Activated CD4-positive, alpha-beta memory T cell treated with anti-CD3 and anti-CD28 coated beads, Interleukin-2, amount 10 ng/mL, durations not matched to agents 7 days and 5 days (primary cell): ENCODE results near the gene NUCB2. TPM values are rescaled to one million over a fixed set of nuclear protein-coding genes. Genes with fewer than 3 reads are reported as not detected.

Experiments used
- CTCF ChIA-PET: fragments of 350-600 bp; sonication (Branson Sonifier 250); formaldehyde crosslinking; loops from one replicate; lab custom pipeline; 2021; ENCODE audit warnings: antibody characterized with exemption, inconsistent platforms; lab: Charles Lee
- POLR2A ChIA-PET: fragments of 350-600 bp; sonication (Branson Sonifier 250); formaldehyde crosslinking; loops from one replicate; lab custom pipeline; 2021; ENCODE audit warnings: antibody characterized with exemption; lab: Charles Lee
- DNase-seq: peaks from one replicate; pipeline ENCODE4 v3.0.0-alpha.2; 2020
- H3K27ac Mint-ChIP-seq: one replicate; pipeline ENCODE4 v1.8.0; 2021; ENCODE audit warnings: mild to moderate bottlenecking, mixed read lengths
- H3K27me3 Mint-ChIP-seq: one replicate; pipeline ENCODE4 v1.8.0; 2021; ENCODE audit warnings: mixed read lengths
- H3K36me3 Mint-ChIP-seq: one replicate; pipeline ENCODE4 v1.8.0; 2021; ENCODE audit warnings: low read depth, mixed read lengths
- H3K4me1 Mint-ChIP-seq: one replicate; pipeline ENCODE4 v1.8.0; 2021; ENCODE audit warnings: mixed read lengths
- H3K4me3 Mint-ChIP-seq: one replicate; pipeline ENCODE4 v1.8.0; 2021; ENCODE audit warnings: mild to moderate bottlenecking, mixed read lengths
- H3K9me3 Mint-ChIP-seq: one replicate; pipeline ENCODE4 v1.8.0; 2021; ENCODE audit warnings: mixed read lengths
- total RNA-seq, 2 experiments: library from RNA; stranded (reverse); gene quantifications; one replicate each; pipeline ENCODE4 v1.2.3, GENCODE V29; 2021

Gene NUCB2
- total RNA-seq, 2 experiments from 2014 or later, result 82.0 to 91.8 TPM

GRCh38 chr11:17351510-17352176 is 75.1 kb downstream of the NUCB2 start, which contains the start of gene NCR3LG1:
Gene NCR3LG1, plus strand, starts transcription at chr11:17351800. Its CDS starts 170 bp downstream, at chr11:17351970.
- ChIA-PET POLR2A (no interaction called here), CTCF (interaction anchor here (0.6 to 0.7 kb wide), 2 partner anchors 173 to 251 kb away, joined by 3 to 4 read pairs; no protein-coding TSS in a partner anchor)
- Mint-ChIP-seq H3K36me3 (no peaks in the 10 kb centered on the region), H3K4me1 (peaks cover 35% of the 10 kb centered on the region), H3K27me3 (peaks cover 48% of the 10 kb centered on the region), H3K27ac (peak within 1 kb of the TSS; percentile 7), H3K4me3 (peak within 1 kb of the TSS; percentile 73), H3K9me3 (no peaks in the 10 kb centered on the region)
- peak; percentile 40 for DNase-seq

DNA sequence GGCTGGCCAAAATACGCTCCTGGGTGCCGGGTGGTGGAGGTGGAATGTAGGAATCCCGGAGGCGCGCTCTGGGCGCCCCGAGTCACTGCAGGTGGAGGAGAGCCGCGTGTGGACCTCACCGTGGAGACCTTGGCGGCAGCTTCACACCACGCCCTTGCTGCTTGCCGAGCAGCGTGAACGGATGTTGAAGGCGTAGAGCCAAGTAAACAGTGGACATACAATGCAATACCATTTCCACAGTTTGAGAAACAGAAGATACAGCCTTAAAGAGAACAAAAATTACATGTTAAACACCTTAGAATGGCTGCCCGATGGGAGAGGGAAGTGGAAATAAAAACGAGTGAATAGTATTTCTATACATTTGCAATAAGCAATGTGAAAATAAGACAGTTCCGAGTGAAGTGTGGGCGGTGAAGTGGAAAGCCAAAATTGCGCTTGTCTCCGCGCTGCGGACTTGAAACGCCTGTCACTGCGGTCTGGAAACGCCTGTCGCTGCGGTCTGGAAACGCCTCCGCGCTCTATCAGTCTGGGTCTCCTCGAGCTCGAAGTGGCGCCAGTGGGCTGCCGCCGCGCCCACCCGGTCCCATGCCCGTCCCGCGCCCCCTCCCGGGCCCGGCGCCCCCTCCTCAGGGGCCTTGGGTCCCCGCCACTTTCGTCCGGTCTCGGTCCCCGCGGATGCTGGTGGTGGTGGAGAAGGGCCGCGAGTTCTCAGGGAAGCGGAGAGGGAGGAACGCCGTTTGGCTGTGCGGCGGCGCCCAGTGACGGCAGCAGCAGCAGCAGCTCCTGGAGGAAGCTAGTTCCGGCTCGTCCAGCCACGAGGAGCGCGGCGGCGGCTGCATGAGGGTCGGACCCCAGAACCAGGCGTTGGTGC is 76.6 kb downstream of the NUCB2 start:
- H3K9me3 Mint-ChIP-seq, result no peaks in the 10 kb centered on the region
- ChIA-PET CTCF (interaction anchor here (0.5 to 2.4 kb wide), 10 partner anchors 20 to 175 kb away, joined by 3 to 13 read pairs (median 4); partner anchors contain the start of genes KCNJ11 and NUCB2), POLR2A (interaction anchor here (0.9 to 1.6 kb wide), 5 partner anchors 31 to 237 kb away, joined by 3 to 6 read pairs (median 3); partner anchors contain the start of genes NUCB2 and PIK3C2A)
- peaks cover 35% of the 10 kb centered on the region for H3K4me1 Mint-ChIP-seq
- peak overlapping the region; percentile 9 for H3K27ac Mint-ChIP-seq
- peak; percentile 44 for DNase-seq
- H3K36me3 Mint-ChIP-seq, result no peaks in the 10 kb centered on the region
- peaks cover 48% of the 10 kb centered on the region for H3K27me3 Mint-ChIP-seq
- peak overlapping the region; percentile 73 for H3K4me3 Mint-ChIP-seq

GRCh38 chr11:17353821-17354600 is 77.5 kb downstream of the NUCB2 start:
- Mint-ChIP-seq H3K27me3 (peaks cover 44% of the 10 kb centered on the region), H3K27ac (no peak overlapping the region), H3K9me3 (no peaks in the 10 kb centered on the region), H3K36me3 (no peaks in the 10 kb centered on the region), H3K4me3 (peak overlapping the region; percentile 73), H3K4me1 (peaks cover 35% of the 10 kb centered on the region)
- ChIA-PET CTCF (interaction anchor here (0.5 to 2.4 kb wide), 16 partner anchors 9 to 174 kb away, joined by 3 to 13 read pairs (median 4); partner anchors contain the start of genes KCNJ11 and NUCB2), POLR2A (interaction anchor here (0.6 to 1.6 kb wide), 7 partner anchors 16 to 238 kb away, joined by 3 to 6 read pairs (median 3); partner anchors contain the start of genes NUCB2 and PIK3C2A)
- DNase-seq, result no peak

- ChIA-PET POLR2A (interaction anchor here (0.6 to 1.6 kb wide), 4 partner anchors 17 to 239 kb away, joined by 3 to 6 read pairs (median 4); partner anchors contain the start of gene NUCB2), CTCF (interaction anchor here (0.7 to 2.4 kb wide), 11 partner anchors 10 to 174 kb away, joined by 3 to 13 read pairs (median 4); partner anchors contain the start of genes KCNJ11 and NUCB2)
- no peak overlapping the region for H3K4me3 Mint-ChIP-seq
- H3K27me3 Mint-ChIP-seq, result peaks cover 39% of the 10 kb centered on the region
- no peak overlapping the region for H3K27ac Mint-ChIP-seq
- DNase-seq, result peak; percentile 64
- H3K9me3 Mint-ChIP-seq, result no peaks in the 10 kb centered on the region
- H3K4me1 Mint-ChIP-seq, result peaks cover 35% of the 10 kb centered on the region
- H3K36me3 Mint-ChIP-seq, result no peaks in the 10 kb centered on the region
Observed at GRCh38 chr11:17354601-17354991, 78.1 kb downstream of the NUCB2 start.

- Mint-ChIP-seq H3K4me1 (peaks cover 11% of the 10 kb centered on the region), H3K4me3 (no peak overlapping the region), H3K9me3 (peaks cover 27% of the 10 kb centered on the region), H3K27me3 (no peaks in the 10 kb centered on the region), H3K36me3 (peaks cover 10% of the 10 kb centered on the region), H3K27ac (no peak overlapping the region)
- no peak for DNase-seq
- POLR2A ChIA-PET, result no interaction called here
- CTCF ChIA-PET, result interaction anchor here (1.2 to 2.9 kb wide), 3 partner anchors 8 to 20 kb away, joined by 3 to 8 read pairs (median 5); no protein-coding TSS in a partner anchor
Observed at GRCh38 chr11:17366495-17366894, 90.0 kb downstream of the NUCB2 start.

DNA sequence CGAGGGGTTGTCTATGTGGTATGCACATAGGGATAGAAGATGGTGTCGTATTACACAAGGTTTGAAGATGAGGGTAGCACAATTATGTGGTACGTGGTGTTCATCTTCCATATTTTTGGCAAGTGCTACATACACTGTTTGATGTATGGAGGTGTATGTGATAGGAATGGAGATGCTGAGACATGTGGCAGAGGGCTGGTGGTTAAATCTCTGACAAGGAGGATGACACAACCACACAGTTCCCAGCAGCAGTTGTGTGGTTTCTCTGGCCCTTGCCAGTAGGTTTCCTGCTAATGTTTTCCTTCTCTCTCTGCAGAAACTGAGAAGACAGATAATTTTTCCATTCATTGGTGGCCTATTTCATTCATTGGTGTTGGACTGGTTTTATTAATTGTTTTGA is 92.0 kb downstream of the NUCB2 start:
- Mint-ChIP-seq H3K4me1 (peaks cover 11% of the 10 kb centered on the region), H3K9me3 (peaks cover 43% of the 10 kb centered on the region), H3K27me3 (no peaks in the 10 kb centered on the region), H3K4me3 (no peak overlapping the region), H3K36me3 (peaks cover 16% of the 10 kb centered on the region), H3K27ac (no peak overlapping the region)
- no peak for DNase-seq
- ChIA-PET POLR2A (no interaction called here), CTCF (no interaction called here)

- H3K9me3 Mint-ChIP-seq, result peaks cover 43% of the 10 kb centered on the region
- peaks cover 16% of the 10 kb centered on the region for H3K36me3 Mint-ChIP-seq
- no peak overlapping the region for H3K4me3 Mint-ChIP-seq
- POLR2A ChIA-PET, result no interaction called here
- CTCF ChIA-PET, result no interaction called here
- H3K27ac Mint-ChIP-seq, result no peak overlapping the region
- DNase-seq, result no peak
- H3K27me3 Mint-ChIP-seq, result no peaks in the 10 kb centered on the region
- peaks cover 11% of the 10 kb centered on the region for H3K4me1 Mint-ChIP-seq
Observed at GRCh38 chr11:17369094-17369493, 92.6 kb downstream of the NUCB2 start.

- Mint-ChIP-seq H3K27ac (no peak overlapping the region), H3K4me3 (no peak overlapping the region), H3K27me3 (no peaks in the 10 kb centered on the region), H3K4me1 (peaks cover 11% of the 10 kb centered on the region), H3K9me3 (peaks cover 43% of the 10 kb centered on the region), H3K36me3 (peaks cover 16% of the 10 kb centered on the region)
- ChIA-PET POLR2A (no interaction called here), CTCF (no interaction called here)
- no peak for DNase-seq
Observed at GRCh38 chr11:17369684-17370243, 93.2 kb downstream of the NUCB2 start.

GRCh38 chr11:17371614-17372013 is 95.1 kb downstream of the NUCB2 start:
- no peak overlapping the region for H3K4me3 Mint-ChIP-seq
- CTCF ChIA-PET, result no interaction called here
- DNase-seq, result no peak
- peaks cover 16% of the 10 kb centered on the region for H3K36me3 Mint-ChIP-seq
- H3K9me3 Mint-ChIP-seq, result peaks cover 43% of the 10 kb centered on the region
- H3K27ac Mint-ChIP-seq, result no peak overlapping the region
- POLR2A ChIA-PET, result no interaction called here
- no peaks in the 10 kb centered on the region for H3K27me3 Mint-ChIP-seq
- H3K4me1 Mint-ChIP-seq, result peaks cover 11% of the 10 kb centered on the region

DNA sequence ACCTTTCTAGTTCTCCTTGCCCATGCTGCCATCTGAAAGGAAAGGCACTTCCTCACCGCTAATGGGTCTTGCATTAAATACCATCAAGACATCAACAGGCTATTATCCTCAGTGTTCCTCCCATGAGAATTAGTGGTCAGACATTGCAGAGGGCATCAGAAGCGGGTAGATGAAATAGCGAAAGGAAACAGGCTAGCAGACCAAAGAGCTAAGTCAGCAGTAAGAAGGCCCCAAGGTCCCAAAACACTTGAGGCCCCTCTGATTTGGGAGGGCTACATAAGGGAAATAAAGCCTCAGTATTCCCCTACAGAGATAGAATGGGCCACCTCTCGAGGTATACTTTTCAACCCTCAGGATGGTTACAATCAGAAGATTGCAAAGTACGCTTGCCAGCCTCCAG is 99.0 kb downstream of the NUCB2 start:
- no peaks in the 10 kb centered on the region for H3K27me3 Mint-ChIP-seq
- H3K4me1 Mint-ChIP-seq, result no peaks in the 10 kb centered on the region

GRCh38 chr11:17376493-17376892 is 100.0 kb downstream of the NUCB2 start:
- Mint-ChIP-seq H3K36me3 (peaks cover 7% of the 10 kb centered on the region), H3K4me3 (no peak overlapping the region), H3K9me3 (peaks cover 16% of the 10 kb centered on the region), H3K4me1 (no peaks in the 10 kb centered on the region), H3K27me3 (peaks cover 2% of the 10 kb centered on the region), H3K27ac (no peak overlapping the region)
- ChIA-PET POLR2A (no interaction called here), CTCF (no interaction called here)
- DNase-seq, result no peak

More for the DNA sequence above, 99.0 kb downstream of the NUCB2 start:
- DNase-seq, result no peak
- no peak overlapping the region for H3K4me3 Mint-ChIP-seq
- peaks cover 9% of the 10 kb centered on the region for H3K36me3 Mint-ChIP-seq
- H3K27ac Mint-ChIP-seq, result no peak overlapping the region
- ChIA-PET CTCF (no interaction called here), POLR2A (no interaction called here)
- peaks cover 24% of the 10 kb centered on the region for H3K9me3 Mint-ChIP-seq

- H3K36me3 Mint-ChIP-seq, result no peaks in the 10 kb centered on the region
- POLR2A ChIA-PET, result no interaction called here
- H3K4me1 Mint-ChIP-seq, result no peaks in the 10 kb centered on the region
- H3K27ac Mint-ChIP-seq, result no peak overlapping the region
- DNase-seq, result no peak
- no peaks in the 10 kb centered on the region for H3K9me3 Mint-ChIP-seq
- peaks cover 2% of the 10 kb centered on the region for H3K27me3 Mint-ChIP-seq
- CTCF ChIA-PET, result no interaction called here
- no peak overlapping the region for H3K4me3 Mint-ChIP-seq
Observed at GRCh38 chr11:17378655-17379054, 102.1 kb downstream of the NUCB2 start.
